Fibroblast of mammary gland (primary cell): Measurements from ENCODE around the gene KLF13.

Experiments used
- DNase-seq: peaks from one replicate; pipeline ENCODE4 v3.0.0-alpha.2; 2010; ENCODE audit warnings: low read depth
- H3K4me3 ChIP-seq: 2 replicates; pipeline ENCODE4 v1.5.1; 2011; ENCODE audit warnings: low read depth, mild to moderate bottlenecking, low read length, moderate library complexity; ENCODE audit not compliant: control insufficient read depth
- CTCF ChIP-seq: conservative IDR thresholded peaks from 2 replicates; pipeline ENCODE4 v1.5.1; 2011; ENCODE audit warnings: low read depth, low read length, inconsistent platforms; ENCODE audit not compliant: control insufficient read depth, insufficient read depth

KLF13 gene

GRCh38 chr15:31362886-31363285, 36.3 kb downstream of the KLF13 start:
- DNase-seq: no peak
- no peak overlapping the region for H3K4me3 ChIP-seq
- no peak for TF ChIP-seq CTCF

- DNase-seq: no peak
- H3K4me3 ChIP-seq: no peak overlapping the region
- no peak for TF ChIP-seq CTCF
These were observed 37.8 kb downstream of the KLF13 start for GRCh38 chr15:31364301-31365031.

GRCh38 chr15:31365032-31365654, 38.5 kb downstream of the KLF13 start:
- no peak overlapping the region for H3K4me3 ChIP-seq
- TF ChIP-seq CTCF: no peak

GRCh38 chr15:31365655-31366127, 39.1 kb downstream of the KLF13 start:
- H3K4me3 ChIP-seq: no peak overlapping the region
- DNase-seq: peak; percentile 92
- peak; percentile 44 for TF ChIP-seq CTCF

More at GRCh38 chr15:31365032-31365654, 38.5 kb downstream of the KLF13 start:
- DNase-seq: no peak

GRCh38 chr15:31366169-31366734, 39.6 kb downstream of the KLF13 start:
- DNase-seq: peak; percentile 49
- peak overlapping the region; percentile 20 for H3K4me3 ChIP-seq
- TF ChIP-seq CTCF: no peak

- peak; percentile 13 for DNase-seq
- no peak for TF ChIP-seq CTCF
- no peak overlapping the region for H3K4me3 ChIP-seq
These were observed 40.5 kb downstream of the KLF13 start for GRCh38 chr15:31367021-31367729.
